HG03060 (cell line): Measurements from ENCODE around the gene MS4A4A.
"Not testable (repeated sequence)": the region's sequence is repeated elsewhere in the genome, so short reads cannot be mapped to it uniquely, and the experiment has no call there.

Experiments
- ATAC-seq: cut with Tn5 transposase; IDR thresholded peaks from one replicate; pipeline ENCODE4 v1.9.1; 2021; ENCODE audit warnings: low read depth, moderate number of reproducible peaks; ENCODE audit not compliant: unreplicated experiment

The MS4A4A gene

GRCh38 chr11:60280412-60280811 is at the start of gene MS4A4A:
MS4A4A (plus strand) TSS chr11:60280666; CDS start chr11:60280676, 10 bp downstream.
- ATAC-seq: no peak

GRCh38 chr11:60230681-60231080 is 49.8 kb upstream of the MS4A4A start:
- ATAC-seq: no peak

- no peak for ATAC-seq
Observed at GRCh38 chr11:60235321-60235720, 45.1 kb upstream of the MS4A4A start.

- no peak for ATAC-seq
Observed at GRCh38 chr11:60240662-60241061, 39.8 kb upstream of the MS4A4A start.

- no peak for ATAC-seq
Observed at GRCh38 chr11:60241786-60242185, 38.7 kb upstream of the MS4A4A start.

- ATAC-seq: no peak
Observed at GRCh38 chr11:60242740-60243239, 37.7 kb upstream of the MS4A4A start, which contains the start of gene MS4A4E. MS4A4E (minus strand) TSS chr11:60243137; CDS start chr11:60230055, 13,082 bp downstream.

- no peak for ATAC-seq
Observed at GRCh38 chr11:60251485-60252212, 28.8 kb upstream of the MS4A4A start.

- ATAC-seq: no peak
Observed at GRCh38 chr11:60252213-60253108, 28.0 kb upstream of the MS4A4A start.

- no peak for ATAC-seq
Observed at GRCh38 chr11:60257956-60258722, 22.3 kb upstream of the MS4A4A start.

- no peak for ATAC-seq
Observed at GRCh38 chr11:60261014-60261413, 19.5 kb upstream of the MS4A4A start.

- ATAC-seq: no peak
Observed at GRCh38 chr11:60263402-60263801, 17.1 kb upstream of the MS4A4A start.

- no peak for ATAC-seq
Observed at GRCh38 chr11:60264644-60265043, 15.8 kb upstream of the MS4A4A start.

- ATAC-seq: no peak
Observed at GRCh38 chr11:60265373-60266214, 14.9 kb upstream of the MS4A4A start.

- ATAC-seq: no peak
Observed at GRCh38 chr11:60274416-60274815, 6.0 kb upstream of the MS4A4A start.

- no peak for ATAC-seq
Observed at GRCh38 chr11:60281485-60281884, 1.0 kb downstream of the MS4A4A start.

GRCh38 chr11:60282286-60282685 is 1.8 kb downstream of the MS4A4A start:
- ATAC-seq: no peak

- ATAC-seq: not testable (repeated sequence)
Observed at GRCh38 chr11:60285411-60286126, 5.1 kb downstream of the MS4A4A start.

- ATAC-seq: no peak
Observed at GRCh38 chr11:60288531-60288930, 8.1 kb downstream of the MS4A4A start.

- no peak for ATAC-seq
Observed at GRCh38 chr11:60292145-60292544, 11.7 kb downstream of the MS4A4A start.
